GM23338 (cell line): ENCODE data around the gene SLC35F1. TPM values are rescaled to one million over a fixed set of nuclear protein-coding genes. Genes with fewer than 3 reads are reported as not detected.

Experiments used
- ATAC-seq: fragments of 200-7000 bp; cut with Tn5 transposase; 3 replicates; pipeline ENCODE4 v1.9.1; 2020
- DNase-seq: peaks from one replicate; pipeline ENCODE4 v3.0.0-alpha.2; 2015; ENCODE audit warnings: low spot score
- H2AFZ ChIP-seq: fragments of 200-600 bp; sonication (generic); 2 replicates; pipeline ENCODE4 v1.8.0; 2016; ENCODE audit warnings: antibody characterized with exemption, mild to moderate bottlenecking, moderate library complexity
- H3F3A ChIP-seq: fragments of 200-600 bp; sonication (generic); replicated peaks from 2 replicates; pipeline ENCODE4 v1.8.0; 2017; ENCODE audit warnings: antibody characterized with exemption, mixed run types, low read depth
- H3K27ac ChIP-seq: fragments of 200-600 bp; sonication (generic); 2 replicates; pipeline ENCODE4 v1.6.1; 2016; ENCODE audit warnings: low read depth
- H3K27me3 ChIP-seq: fragments of 200-600 bp; sonication (generic); 2 replicates; pipeline ENCODE4 v1.8.0; 2016; ENCODE audit warnings: mild to moderate bottlenecking, mixed run types, moderate library complexity; ENCODE audit not compliant: insufficient read depth
- H3K36me3 ChIP-seq: fragments of 200-600 bp; sonication (generic); 2 replicates; pipeline ENCODE4 v1.8.0; 2016; ENCODE audit warnings: mild to moderate bottlenecking; ENCODE audit not compliant: insufficient read depth
- H3K4me1 ChIP-seq: fragments of 200-600 bp; sonication (generic); 2 replicates; pipeline ENCODE4 v1.8.0; 2016; ENCODE audit warnings: mild to moderate bottlenecking, moderate library complexity; ENCODE audit not compliant: insufficient read depth
- H3K4me2 ChIP-seq: fragments of 200-600 bp; sonication (generic); 2 replicates; pipeline ENCODE4 v1.7.1; 2017; ENCODE audit warnings: mixed run types
- H3K4me3 ChIP-seq: fragments of 200-600 bp; sonication (generic); 2 replicates; pipeline ENCODE4 v1.6.1; 2016; ENCODE audit warnings: mixed run types
- H3K79me2 ChIP-seq: fragments of 200-600 bp; sonication (generic); replicated peaks from 2 replicates; pipeline ENCODE4 v1.8.0; 2017; ENCODE audit warnings: mild to moderate bottlenecking; ENCODE audit not compliant: insufficient read depth
- H3K9me2 ChIP-seq: fragments of 200-600 bp; sonication (generic); 2 replicates; pipeline ENCODE4 v1.8.0; 2017; ENCODE audit not compliant: insufficient read depth
- H4K20me1 ChIP-seq: fragments of 200-600 bp; sonication (generic); replicated peaks from 2 replicates; pipeline ENCODE4 v1.8.0; 2017; ENCODE audit warnings: mild to moderate bottlenecking; ENCODE audit not compliant: insufficient read depth
- H3K27ac Mint-ChIP-seq: 2 replicates; pipeline ENCODE4 v1.8.0; 2020; ENCODE audit warnings: inconsistent platforms, mild to moderate bottlenecking, moderate library complexity, mixed read lengths
- H3K27me3 Mint-ChIP-seq: 3 replicates; pipeline ENCODE4 v1.8.0; 2022; ENCODE audit warnings: low read depth, mild to moderate bottlenecking, moderate library complexity, mixed read lengths, inconsistent platforms; ENCODE audit not compliant: insufficient read depth, poor library complexity
- H3K36me3 Mint-ChIP-seq: 3 replicates; pipeline ENCODE4 v1.8.0; 2021; ENCODE audit warnings: low read depth, mild to moderate bottlenecking, inconsistent platforms, moderate library complexity, mixed read lengths
- H3K4me1 Mint-ChIP-seq: 3 replicates; pipeline ENCODE4 v1.8.0; 2020; ENCODE audit warnings: mild to moderate bottlenecking, inconsistent platforms, mixed read lengths
- H3K4me3 Mint-ChIP-seq: 3 replicates; pipeline ENCODE4 v1.8.0; 2021; ENCODE audit warnings: moderate library complexity, mild to moderate bottlenecking, inconsistent platforms, mixed read lengths
- H3K9me3 Mint-ChIP-seq: 3 replicates; pipeline ENCODE4 v1.8.0; 2020; ENCODE audit warnings: moderate library complexity, mild to moderate bottlenecking, inconsistent platforms, mixed read lengths
- CREB1 ChIP-seq: fragments of 250-450 bp; sonication (Bioruptor Pico); IDR thresholded peaks from 2 replicates; pipeline ENCODE4 v1.5.0; 2020; ENCODE audit warnings: low read depth, mild to moderate bottlenecking, moderate library complexity
- EZH2phosphoT487 ChIP-seq: fragments of 200-600 bp; sonication (generic); IDR thresholded peaks from one replicate; pipeline ENCODE4 v1.8.1; 2018; ENCODE audit warnings: antibody characterized with exemption; ENCODE audit not compliant: unreplicated experiment
- JUNB ChIP-seq: IDR thresholded peaks from one replicate; pipeline ENCODE4 v1.6.1; 2016; ENCODE audit warnings: antibody characterized with exemption; ENCODE audit not compliant: unreplicated experiment
- NANOG ChIP-seq: IDR thresholded peaks from 2 replicates; pipeline ENCODE4 v1.6.1; 2016; ENCODE audit warnings: antibody characterized with exemption, borderline replicate concordance
- REST ChIP-seq: IDR thresholded peaks from one replicate; pipeline ENCODE4 v1.6.1; 2018; ENCODE audit warnings: antibody characterized with exemption; ENCODE audit not compliant: unreplicated experiment
- STAT1 ChIP-seq: IDR thresholded peaks from one replicate; pipeline ENCODE4 v1.6.1; 2016; ENCODE audit warnings: antibody characterized with exemption; ENCODE audit not compliant: unreplicated experiment
- ZNF114 ChIP-seq: fragments of 250-450 bp; sonication (Bioruptor Pico); IDR thresholded peaks from 2 replicates; pipeline ENCODE4 v1.5.0; 2020; ENCODE audit warnings: mild to moderate bottlenecking, moderate library complexity
- ZNF331 ChIP-seq: fragments of 250-450 bp; sonication (Bioruptor Pico); IDR thresholded peaks from 2 replicates; pipeline ENCODE4 v1.5.0; 2020; ENCODE audit warnings: low read depth, mild to moderate bottlenecking, moderate library complexity
- polyA plus RNA-seq: library from polyadenylated mRNA; unstranded; fragments of >200 nt; fragmentation: Nextera tagmentation; extraction: Ambion mirVana; gene quantifications from 2 replicates; pipeline ENCODE4 v1.2.1, GENCODE V29; 2016
- total RNA-seq: library from RNA; depleted of rRNA; stranded (reverse); fragments of >200 nt; shearing (Covaris generic); gene quantifications from 2 replicates; pipeline ENCODE4 v1.2.3, GENCODE V29; 2014
- TF ChIP-seq, protein P1 (sequence below): IDR thresholded peaks from 2 replicates; pipeline ENCODE4 v1.6.1; 2016; ENCODE audit warnings: antibody characterized with exemption
- TF ChIP-seq, protein P2 (sequence below), 2 experiments: fragments of 200-600 bp in 1 of 2; sonication (generic) in 1 of 2; conservative IDR thresholded peaks; 2 replicates each; pipeline versions ENCODE4 v1.5.1 to v1.6.1; 2016 to 2017; ENCODE audit warnings: antibody characterized with exemption in 2 of 2, low read depth in 2 of 2, mild to moderate bottlenecking in 2 of 2, moderate library complexity in 1 of 2

The SLC35F1 gene
- total and polyA plus RNA-seq, 2 experiments from 2014 or later, result 3.0 to 10.3 TPM

- no peak overlapping the region for H3K27ac Mint-ChIP-seq
- no peak overlapping the region for H3K4me3 ChIP-seq
- ATAC-seq, result no peak
These were observed 420.2 kb downstream of the SLC35F1 start for GRCh38 chr6:118327237-118327636.

GRCh38 chr6:118333772-118334171 is 426.7 kb downstream of the SLC35F1 start:
- no peaks in the 10 kb centered on the region for H3K4me1 Mint-ChIP-seq
- H3K27ac Mint-ChIP-seq, result no peak overlapping the region
- H3K27me3 Mint-ChIP-seq, result peaks cover 1% of the 10 kb centered on the region
- H3K27ac ChIP-seq, result no peak overlapping the region
- no peak overlapping the region for H3K4me3 ChIP-seq
- no peak overlapping the region for H3K4me3 Mint-ChIP-seq
- H3K9me2 ChIP-seq, result peaks cover 13% of the 10 kb centered on the region
- DNase-seq, result no peak
- H3K27me3 ChIP-seq, result no peaks in the 10 kb centered on the region
- H3F3A ChIP-seq, result no peaks in the 10 kb centered on the region
- H3K36me3 ChIP-seq, result no peaks in the 10 kb centered on the region
- no peaks in the 10 kb centered on the region for H4K20me1 ChIP-seq
- no peaks in the 10 kb centered on the region for H3K79me2 ChIP-seq
- no peak for ATAC-seq
- no peaks in the 10 kb centered on the region for H3K36me3 Mint-ChIP-seq
- H3K4me2 ChIP-seq, result no peak overlapping the region
- no peak overlapping the region for H2AFZ ChIP-seq
- peaks cover 5% of the 10 kb centered on the region; the same call in 2 of the 3 replicates for H3K9me3 Mint-ChIP-seq
- no peaks in the 10 kb centered on the region for H3K4me1 ChIP-seq
- TF ChIP-seq EZH2phosphoT487 (no peak), JUNB (no peak), REST (no peak), NANOG (no peak), ZNF114 (CRISPR knock-in tag) (no peak), CREB1 (no peak), ZNF331 (no peak), STAT1 (no peak)
- TF ChIP-seq, protein P1, sequence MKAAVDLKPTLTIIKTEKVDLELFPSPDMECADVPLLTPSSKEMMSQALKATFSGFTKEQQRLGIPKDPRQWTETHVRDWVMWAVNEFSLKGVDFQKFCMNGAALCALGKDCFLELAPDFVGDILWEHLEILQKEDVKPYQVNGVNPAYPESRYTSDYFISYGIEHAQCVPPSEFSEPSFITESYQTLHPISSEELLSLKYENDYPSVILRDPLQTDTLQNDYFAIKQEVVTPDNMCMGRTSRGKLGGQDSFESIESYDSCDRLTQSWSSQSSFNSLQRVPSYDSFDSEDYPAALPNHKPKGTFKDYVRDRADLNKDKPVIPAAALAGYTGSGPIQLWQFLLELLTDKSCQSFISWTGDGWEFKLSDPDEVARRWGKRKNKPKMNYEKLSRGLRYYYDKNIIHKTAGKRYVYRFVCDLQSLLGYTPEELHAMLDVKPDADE, result no peak
- TF ChIP-seq, protein P2, sequence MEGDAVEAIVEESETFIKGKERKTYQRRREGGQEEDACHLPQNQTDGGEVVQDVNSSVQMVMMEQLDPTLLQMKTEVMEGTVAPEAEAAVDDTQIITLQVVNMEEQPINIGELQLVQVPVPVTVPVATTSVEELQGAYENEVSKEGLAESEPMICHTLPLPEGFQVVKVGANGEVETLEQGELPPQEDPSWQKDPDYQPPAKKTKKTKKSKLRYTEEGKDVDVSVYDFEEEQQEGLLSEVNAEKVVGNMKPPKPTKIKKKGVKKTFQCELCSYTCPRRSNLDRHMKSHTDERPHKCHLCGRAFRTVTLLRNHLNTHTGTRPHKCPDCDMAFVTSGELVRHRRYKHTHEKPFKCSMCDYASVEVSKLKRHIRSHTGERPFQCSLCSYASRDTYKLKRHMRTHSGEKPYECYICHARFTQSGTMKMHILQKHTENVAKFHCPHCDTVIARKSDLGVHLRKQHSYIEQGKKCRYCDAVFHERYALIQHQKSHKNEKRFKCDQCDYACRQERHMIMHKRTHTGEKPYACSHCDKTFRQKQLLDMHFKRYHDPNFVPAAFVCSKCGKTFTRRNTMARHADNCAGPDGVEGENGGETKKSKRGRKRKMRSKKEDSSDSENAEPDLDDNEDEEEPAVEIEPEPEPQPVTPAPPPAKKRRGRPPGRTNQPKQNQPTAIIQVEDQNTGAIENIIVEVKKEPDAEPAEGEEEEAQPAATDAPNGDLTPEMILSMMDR (conservative IDR thresholded peaks at IDR 0.05; ENCODE audit: low read depth in 2 of 2), result no peak

More at GRCh38 chr6:118327237-118327636, 420.2 kb downstream of the SLC35F1 start:
- Histone ChIP-seq H3K9me2 (0 out of 2 replicates have a peak, but pooled peaks cover 15% of the 10 kb centered on the region), H3K4me1 (peaks cover 6% of the 10 kb centered on the region; the same call in 1 of the 2 replicates), H3F3A (no peaks in the 10 kb centered on the region), H2AFZ (no peak overlapping the region), H4K20me1 (no peaks in the 10 kb centered on the region), H3K36me3 (no peaks in the 10 kb centered on the region), H3K79me2 (no peaks in the 10 kb centered on the region), H3K4me2 (no peak overlapping the region), H3K27me3 (no peaks in the 10 kb centered on the region), H3K27ac (no peak overlapping the region)
- Mint-ChIP-seq H3K36me3 (no peaks in the 10 kb centered on the region), H3K9me3 (no peaks in the 10 kb centered on the region), H3K27me3 (peaks cover 1% of the 10 kb centered on the region), H3K4me1 (peaks cover 16% of the 10 kb centered on the region), H3K4me3 (no peak overlapping the region)
- DNase-seq, result no peak
- TF ChIP-seq ZNF114 (CRISPR knock-in tag), result no peak
- TF ChIP-seq, protein P2 (conservative IDR thresholded peaks at IDR 0.05; ENCODE audit: low read depth in 2 of 2), result peak in 1 of 2 experiments; percentile 22; a peak in 2 of 4 replicates
